B cell (primary cell): Measurements from ENCODE around the gene PYGO2. TPM values are rescaled to one million over a fixed set of nuclear protein-coding genes. Genes with fewer than 3 reads are reported as not detected.

Experiments
- ATAC-seq: fragments of 200-7000 bp; cut with Tn5 transposase; one replicate; pipeline ENCODE4 v1.10.0; 2021; ENCODE audit warnings: low read depth, mild to moderate bottlenecking, moderate number of reproducible peaks, moderate library complexity
- CTCF ChIA-PET: fragments of 350-600 bp; sonication (Branson Sonifier 250); formaldehyde crosslinking; loops from one replicate; lab custom pipeline; 2021; ENCODE audit warnings: antibody characterized with exemption, inconsistent platforms; lab: Charles Lee
- POLR2A ChIA-PET: fragments of 350-600 bp; sonication (Branson Sonifier 250); formaldehyde crosslinking; loops from one replicate; lab custom pipeline; 2021; ENCODE audit warnings: antibody characterized with exemption; lab: Charles Lee
- DNase-seq: peaks from one replicate; pipeline ENCODE4 v3.0.0; 2013
- H2AFZ ChIP-seq: 2 replicates; pipeline ENCODE4 v1.6.1; 2012; ENCODE audit warnings: mild to moderate bottlenecking, low read depth, low read length; ENCODE audit not compliant: insufficient read depth, poor library complexity, severe bottlenecking
- H3K27ac ChIP-seq, 2 donors: 1 replicate in 1 of 2; 2 replicates in 1 of 2; pipeline ENCODE4 v1.5.1; 2012 to 2013; ENCODE audit warnings: low read length in 2 of 2, mild to moderate bottlenecking in 2 of 2, moderate library complexity in 1 of 2
- H3K27me3 ChIP-seq, 4 experiments: fragments of 200-600 bp in 1 of 4; sonication (generic) in 1 of 4; replicated peaks in 1 of 4; 1 replicate in 2 of 4; 2 replicates in 2 of 4; pipeline versions ENCODE4 v1.6.1 to v1.7.0; 2013 to 2016; ENCODE audit warnings: low read length in 3 of 4, mild to moderate bottlenecking in 2 of 4, mixed read lengths in 1 of 4, moderate library complexity in 1 of 4; ENCODE audit not compliant: insufficient read depth in 4 of 4, control insufficient read depth in 3 of 4; ENCODE audit errors: control extremely low read depth in 1 of 4
- H3K36me3 ChIP-seq, 2 experiments: replicated peaks in 1 of 2; 1 replicate in 1 of 2; 2 replicates in 1 of 2; pipeline versions ENCODE4 v1.6.1 to v1.7.1; 2013; ENCODE audit warnings: low read length in 1 of 2; ENCODE audit not compliant: insufficient read depth in 2 of 2, control insufficient read depth in 1 of 2; ENCODE audit errors: control extremely low read depth in 1 of 2, extremely low read depth in 1 of 2
- H3K4me1 ChIP-seq, 2 donors: fragments of 200-600 bp in 1 of 2; sonication (generic) in 1 of 2; 1 replicate in 1 of 2; 2 replicates in 1 of 2; pipeline versions ENCODE4 v1.5.1 to v1.6.1; 2013 to 2017; ENCODE audit warnings: low read length in 2 of 2; ENCODE audit not compliant: control insufficient read depth in 2 of 2, insufficient read depth in 2 of 2
- H3K4me2 ChIP-seq: replicated peaks from 2 replicates; pipeline ENCODE3; 2012; ENCODE audit warnings: mild to moderate bottlenecking, low read depth, low read length; ENCODE audit not compliant: poor library complexity, severe bottlenecking
- H3K4me3 ChIP-seq, 5 experiments: fragments of 200-600 bp in 1 of 5; sonication (generic) in 1 of 5; 1 replicate in 3 of 5; 2 replicates in 2 of 5; pipeline versions ENCODE4 v1.5.1 to v1.7.0; 2011 to 2016; ENCODE audit warnings: low read length in 4 of 5, mild to moderate bottlenecking in 4 of 5, low read depth in 2 of 5, control low read depth in 1 of 5, moderate library complexity in 1 of 5; ENCODE audit not compliant: insufficient read depth in 1 of 5; ENCODE audit errors: control extremely low read depth in 1 of 5, extremely low read depth in 1 of 5
- H3K79me2 ChIP-seq: fragments of 200-600 bp; sonication (generic); one replicate; pipeline ENCODE4 v1.6.0; 2016; ENCODE audit warnings: low read length; ENCODE audit not compliant: control insufficient read depth, insufficient read depth
- H3K9ac ChIP-seq: fragments of 200-600 bp; sonication (generic); 2 replicates; pipeline ENCODE4 v1.6.1; 2017; ENCODE audit warnings: mild to moderate bottlenecking, low read length, moderate library complexity
- H3K9me3 ChIP-seq, 3 donors: one replicate each; pipeline versions ENCODE4 v1.6.1 to v1.7.1; 2013; ENCODE audit warnings: low read length in 2 of 3; ENCODE audit not compliant: control insufficient read depth in 2 of 3, insufficient read depth in 1 of 3; ENCODE audit errors: control extremely low read depth in 1 of 3
- H4K20me1 ChIP-seq: 2 replicates; pipeline ENCODE4 v1.6.0; 2012; ENCODE audit warnings: mild to moderate bottlenecking, low read length; ENCODE audit not compliant: insufficient read depth, control insufficient read depth, poor library complexity, severe bottlenecking
- H3K27ac Mint-ChIP-seq: one replicate; pipeline ENCODE4 v1.8.0; 2021; ENCODE audit warnings: mixed read lengths
- H3K27me3 Mint-ChIP-seq: one replicate; pipeline ENCODE4 v1.8.0; 2021; ENCODE audit warnings: mixed read lengths
- H3K4me1 Mint-ChIP-seq: one replicate; pipeline ENCODE4 v1.8.0; 2021; ENCODE audit warnings: mixed read lengths
- H3K4me3 Mint-ChIP-seq: one replicate; pipeline ENCODE4 v1.8.0; 2021; ENCODE audit warnings: mixed read lengths
- H3K9me3 Mint-ChIP-seq: one replicate; pipeline ENCODE4 v1.8.0; 2022; ENCODE audit warnings: mixed read lengths; ENCODE audit not compliant: insufficient read depth
- EZH2 ChIP-seq: IDR thresholded peaks from 2 replicates; pipeline ENCODE4 v1.6.1; 2012; ENCODE audit warnings: borderline replicate concordance, low read depth, mild to moderate bottlenecking, moderate library complexity, low read length; ENCODE audit not compliant: insufficient read depth, poor library complexity, severe bottlenecking
- WGBS: methylation state at CpG from one replicate; pipeline ENCODE4 v1.1.5; 2013; ENCODE audit warnings: missing lambda C conversion rate; ENCODE audit not compliant: insufficient coverage; 5-methylcytosine and 5-hydroxymethylcytosine counted together
- intact Hi-C: fragments of 100-400 bp; cut with micrococcal nuclease; formaldehyde crosslinking; loops from one replicate; pipeline ENCODE4 v1.10.0; 2022
- polyA plus RNA-seq: library from polyadenylated mRNA; depleted of rRNA; stranded (reverse); fragments of >200 nt; gene quantifications from 2 replicates; pipeline ENCODE4 v1.2.3, GENCODE V29; 2012
- total RNA-seq, 2 donors: library from RNA; stranded (reverse); fragments of 120-200 nt in 1 of 2; gene quantifications; 1 replicate in 1 of 2; 2 replicates in 1 of 2; pipeline versions ENCODE4 v1.2.3 to v1.2.4, GENCODE V29; 2013 to 2022
- TF ChIP-seq, protein P1 (sequence below): fragments of 200-600 bp; IDR thresholded peaks from one replicate; pipeline ENCODE4 v1.8.0; 2022; ENCODE audit warnings: antibody characterized with exemption, mild to moderate bottlenecking

Gene PYGO2
- total and polyA plus RNA-seq, 2 donors (not counting 1 experiment from before 2014, with no cell fraction given) = 22.2 to 52.7 TPM

GRCh38 chr1:154972517-154973343 lies 11.1 kb upstream of the PYGO2 start:
- no peak overlapping the region for H3K9ac ChIP-seq

More at GRCh38 chr1:154972517-154973343, 11.1 kb upstream of the PYGO2 start:
- POLR2A ChIA-PET = interaction anchor here (0.7 to 3.8 kb wide), 9 partner anchors 10 to 868 kb away, joined by 3 to 32 read pairs (median 14); partner anchors contain the start of genes FLAD1, PBXIP1, PMVK and PYGO2
- Histone ChIP-seq H2AFZ (no peak overlapping the region), H3K27me3 (no peaks in the 10 kb centered on the region), H3K79me2 (peaks cover 71% of the 10 kb centered on the region), H3K4me2 (peak overlapping the region; percentile 86), H3K27ac (peak overlapping the region in 1 of 2 donors; percentile 94), H3K36me3 (peaks cover 0 to 26% of the 10 kb centered on the region in 2 experiments), H3K4me1 (peaks cover 22 to 44% of the 10 kb centered on the region in 2 donors), H3K9me3 (no peaks in the 10 kb centered on the region), H3K4me3 (no peak overlapping the region), H4K20me1 (peaks cover 39% of the 10 kb centered on the region)
- intact Hi-C loops = loop anchor here (1.0 to 5.0 kb wide), 2 partner anchors 11 to 200 kb away; partner anchors contain the start of genes KRTCAP2, PYGO2 and TRIM46
- H3K4me3 Mint-ChIP-seq = peak overlapping the region; percentile 62
- no peaks in the 10 kb centered on the region for H3K27me3 Mint-ChIP-seq
- peaks cover 30% of the 10 kb centered on the region for H3K4me1 Mint-ChIP-seq
- ATAC-seq = no peak
- no peaks in the 10 kb centered on the region for H3K9me3 Mint-ChIP-seq
- CTCF ChIA-PET = interaction anchor here (0.6 to 8.7 kb wide), 19 partner anchors 10 to 637 kb away, joined by 3 to 110 read pairs (median 4); partner anchors contain the start of genes FLAD1, KRTCAP2, PMVK and PYGO2
- no peak for TF ChIP-seq EZH2
- TF ChIP-seq, protein P1, sequence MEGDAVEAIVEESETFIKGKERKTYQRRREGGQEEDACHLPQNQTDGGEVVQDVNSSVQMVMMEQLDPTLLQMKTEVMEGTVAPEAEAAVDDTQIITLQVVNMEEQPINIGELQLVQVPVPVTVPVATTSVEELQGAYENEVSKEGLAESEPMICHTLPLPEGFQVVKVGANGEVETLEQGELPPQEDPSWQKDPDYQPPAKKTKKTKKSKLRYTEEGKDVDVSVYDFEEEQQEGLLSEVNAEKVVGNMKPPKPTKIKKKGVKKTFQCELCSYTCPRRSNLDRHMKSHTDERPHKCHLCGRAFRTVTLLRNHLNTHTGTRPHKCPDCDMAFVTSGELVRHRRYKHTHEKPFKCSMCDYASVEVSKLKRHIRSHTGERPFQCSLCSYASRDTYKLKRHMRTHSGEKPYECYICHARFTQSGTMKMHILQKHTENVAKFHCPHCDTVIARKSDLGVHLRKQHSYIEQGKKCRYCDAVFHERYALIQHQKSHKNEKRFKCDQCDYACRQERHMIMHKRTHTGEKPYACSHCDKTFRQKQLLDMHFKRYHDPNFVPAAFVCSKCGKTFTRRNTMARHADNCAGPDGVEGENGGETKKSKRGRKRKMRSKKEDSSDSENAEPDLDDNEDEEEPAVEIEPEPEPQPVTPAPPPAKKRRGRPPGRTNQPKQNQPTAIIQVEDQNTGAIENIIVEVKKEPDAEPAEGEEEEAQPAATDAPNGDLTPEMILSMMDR = no peak
- WGBS = 82% methylated on average over 6 of the region's 18 CpGs
- H3K27ac Mint-ChIP-seq = peak overlapping the region; percentile 5
- DNase-seq = no peak
